HEK293T (cell line): Measurements from ENCODE around the gene LARP1.

Experiments used
- CTCF ChIA-PET: fragments of 350-600 bp; formaldehyde crosslinking; extraction: SDS; loops from one replicate; lab custom pipeline; 2021; ENCODE audit warnings: antibody characterized with exemption, inconsistent platforms; lab: Yijun Ruan, JAX
- POLR2A ChIA-PET: fragments of 350-600 bp; formaldehyde crosslinking; extraction: SDS; loops from one replicate; lab custom pipeline; 2020; ENCODE audit warnings: antibody characterized with exemption, inconsistent platforms; lab: Yijun Ruan, JAX
- DNase-seq: peaks from one replicate; pipeline ENCODE4 v3.0.0; 2012; ENCODE audit warnings: mixed read lengths; ENCODE audit errors: extremely low spot score
- ARNT ChIP-seq: fragments of 450-650 bp; IDR thresholded peaks from 2 replicates; pipeline ENCODE4 v1.6.1; 2017; ENCODE audit warnings: mild to moderate bottlenecking
- BHLHE40 ChIP-seq: fragments of 450-650 bp; IDR thresholded peaks from 2 replicates; pipeline ENCODE4 v1.6.1; 2016; ENCODE audit warnings: mild to moderate bottlenecking, moderate library complexity, borderline replicate concordance
- CTBP1 ChIP-seq: fragments of 450-650 bp; IDR thresholded peaks from 2 replicates; pipeline ENCODE4 v1.6.1; 2016; ENCODE audit warnings: borderline replicate concordance
- ELF4 ChIP-seq: fragments of 450-650 bp; IDR thresholded peaks from 2 replicates; pipeline ENCODE4 v1.6.1; 2017; ENCODE audit warnings: antibody characterized with exemption
- FOXA1 ChIP-seq: fragments of 450-650 bp; IDR thresholded peaks from 2 replicates; pipeline ENCODE4 v1.6.1; 2016; ENCODE audit warnings: mild to moderate bottlenecking
- FOXK2 ChIP-seq: fragments of 450-650 bp; IDR thresholded peaks from 2 replicates; pipeline ENCODE4 v1.6.1; 2016; ENCODE audit warnings: mild to moderate bottlenecking
- FOXM1 ChIP-seq: fragments of 450-650 bp; IDR thresholded peaks from 2 replicates; pipeline ENCODE4 v1.6.1; 2017; ENCODE audit warnings: mild to moderate bottlenecking, borderline replicate concordance
- HDGF ChIP-seq: fragments of 450-650 bp; IDR thresholded peaks from 2 replicates; pipeline ENCODE4 v1.6.1; 2017; ENCODE audit warnings: antibody characterized with exemption, borderline replicate concordance
- L3MBTL2 ChIP-seq: fragments of 450-650 bp; conservative IDR thresholded peaks from 2 replicates; pipeline ENCODE4 v1.6.1; 2016; ENCODE audit warnings: mild to moderate bottlenecking
- LEF1 ChIP-seq: fragments of 450-650 bp; IDR thresholded peaks from 2 replicates; pipeline ENCODE4 v1.6.1; 2017; ENCODE audit warnings: mild to moderate bottlenecking, borderline replicate concordance
- NFRKB ChIP-seq: fragments of 450-650 bp; IDR thresholded peaks from 2 replicates; pipeline ENCODE4 v1.6.1; 2016; ENCODE audit warnings: mild to moderate bottlenecking, moderate library complexity
- SP1 ChIP-seq: fragments of 450-650 bp; IDR thresholded peaks from 2 replicates; pipeline ENCODE4 v1.6.1; 2017
- SUZ12 ChIP-seq: fragments of 450-650 bp; IDR thresholded peaks from 2 replicates; pipeline ENCODE4 v1.6.1; 2016; ENCODE audit warnings: mild to moderate bottlenecking
- TARDBP ChIP-seq: fragments of 450-650 bp; IDR thresholded peaks from 2 replicates; pipeline ENCODE4 v1.6.1; 2016
- ZNF384 ChIP-seq: fragments of 450-650 bp; IDR thresholded peaks from 2 replicates; pipeline ENCODE4 v1.6.1; 2016
- TF ChIP-seq, protein P1 (sequence below): fragments of 450-650 bp; IDR thresholded peaks from 2 replicates; pipeline ENCODE4 v1.6.1; 2016

LARP1 gene

DNA sequence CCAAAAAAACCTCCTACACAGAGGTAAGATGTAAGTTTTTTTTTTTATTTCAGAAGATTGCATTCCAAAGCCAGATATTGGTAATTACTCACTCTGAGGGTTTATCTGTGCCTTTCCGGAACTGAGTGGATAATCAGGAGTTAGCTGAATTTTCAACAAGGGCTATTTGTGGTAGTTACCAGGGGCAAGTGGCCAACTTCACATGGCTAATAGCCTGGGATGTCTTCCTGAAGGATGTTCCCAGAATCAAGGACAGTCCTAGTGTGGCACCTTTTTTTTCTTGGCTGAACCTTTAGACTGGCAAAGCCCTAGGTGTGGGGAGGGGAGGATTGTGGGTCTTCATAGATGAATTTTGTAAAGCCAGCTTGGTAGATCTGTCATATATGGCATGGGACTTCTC lies 7.1 kb downstream of the LARP1 start:
- CTCF ChIA-PET = interaction anchor here (1.1 kb wide), 1 partner anchor 39 kb away, joined by 3 read pairs; no protein-coding TSS in a partner anchor

DNA sequence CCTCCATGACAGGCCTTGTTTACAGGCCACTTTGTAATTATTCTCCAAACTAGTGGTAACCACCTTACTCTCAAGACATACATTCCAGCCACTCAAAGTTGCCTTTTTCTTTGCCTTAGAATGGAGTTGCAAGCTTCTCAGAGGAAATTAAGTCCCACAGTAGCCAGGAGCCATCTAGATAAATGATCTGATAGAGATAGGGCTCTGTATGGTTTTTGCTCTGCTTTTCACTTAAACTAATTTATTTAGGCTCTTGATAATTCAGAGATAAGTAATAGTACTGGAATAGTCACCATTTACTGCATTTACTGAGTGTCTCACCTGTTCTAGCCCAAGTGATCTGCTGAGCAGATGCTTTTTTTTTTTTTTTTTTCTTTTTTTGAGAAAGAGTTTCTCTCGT lies 7.5 kb downstream of the LARP1 start:
- no peak for DNase-seq
- TF ChIP-seq, protein P1, sequence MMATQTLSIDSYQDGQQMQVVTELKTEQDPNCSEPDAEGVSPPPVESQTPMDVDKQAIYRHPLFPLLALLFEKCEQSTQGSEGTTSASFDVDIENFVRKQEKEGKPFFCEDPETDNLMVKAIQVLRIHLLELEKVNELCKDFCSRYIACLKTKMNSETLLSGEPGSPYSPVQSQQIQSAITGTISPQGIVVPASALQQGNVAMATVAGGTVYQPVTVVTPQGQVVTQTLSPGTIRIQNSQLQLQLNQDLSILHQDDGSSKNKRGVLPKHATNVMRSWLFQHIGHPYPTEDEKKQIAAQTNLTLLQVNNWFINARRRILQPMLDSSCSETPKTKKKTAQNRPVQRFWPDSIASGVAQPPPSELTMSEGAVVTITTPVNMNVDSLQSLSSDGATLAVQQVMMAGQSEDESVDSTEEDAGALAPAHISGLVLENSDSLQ = no peak
- TF ChIP-seq LEF1 = no peak
- no peak for TF ChIP-seq FOXM1
- no peak for TF ChIP-seq FOXK2
- TF ChIP-seq L3MBTL2 = no peak
- no peak for TF ChIP-seq ZNF384
- TF ChIP-seq NFRKB = no peak
- TF ChIP-seq FOXA1 = no peak
- TF ChIP-seq CTBP1 = no peak
- TF ChIP-seq SP1 = no peak
- no peak for TF ChIP-seq HDGF
- TF ChIP-seq SUZ12 = no peak
- CTCF ChIA-PET = no interaction called here
- POLR2A ChIA-PET = interaction anchor here (1.0 kb wide), 1 partner anchor 8 kb away, joined by 4 read pairs; no protein-coding TSS in a partner anchor

More for the DNA sequence above, 7.1 kb downstream of the LARP1 start:
- no peak for DNase-seq
- no peak for TF ChIP-seq HDGF
- TF ChIP-seq LEF1 = no peak
- TF ChIP-seq ARNT = no peak
- TF ChIP-seq NFRKB = no peak
- TF ChIP-seq SP1 = no peak
- TF ChIP-seq ELF4 = no peak
- no peak for TF ChIP-seq CTBP1
- TF ChIP-seq FOXA1 = no peak
- TF ChIP-seq SUZ12 = no peak
- TF ChIP-seq FOXK2 = no peak
- no peak for TF ChIP-seq FOXM1
- POLR2A ChIA-PET = interaction anchor here (1.0 kb wide), 1 partner anchor 9 kb away, joined by 4 read pairs; no protein-coding TSS in a partner anchor

DNA sequence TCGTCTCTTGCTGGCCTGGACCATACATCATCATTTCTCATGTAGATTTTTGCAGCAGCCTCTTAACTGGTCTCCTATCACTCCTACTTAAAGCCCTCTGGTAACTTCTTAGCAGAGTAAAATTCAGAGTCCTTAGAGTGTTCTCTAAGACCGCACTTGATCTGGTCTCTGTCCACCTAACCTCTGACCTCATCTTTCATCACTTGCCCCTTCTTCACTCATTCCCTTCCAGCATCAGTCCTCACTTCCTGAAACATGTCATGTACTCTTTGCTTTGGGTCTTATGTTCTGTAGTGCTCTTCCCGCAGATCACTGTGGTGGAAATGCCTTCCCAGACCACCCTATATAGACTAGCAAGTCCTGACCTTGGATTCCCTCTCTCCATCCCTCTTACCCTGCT lies 9.8 kb downstream of the LARP1 start:
- POLR2A ChIA-PET = no interaction called here
- CTCF ChIA-PET = interaction anchor here (0.6 to 0.7 kb wide), 2 partner anchors 15 to 284 kb away, joined by 3 read pairs; no protein-coding TSS in a partner anchor
- no peak for DNase-seq
- TF ChIP-seq SUZ12 (no peak), BHLHE40 (no peak), TARDBP (no peak), HDGF (no peak), ZNF384 (no peak), LEF1 (no peak), FOXK2 (no peak), FOXA1 (no peak), FOXM1 (no peak), ARNT (no peak), L3MBTL2 (no peak), SP1 (no peak), NFRKB (no peak)
- TF ChIP-seq, protein P1 = no peak

DNA sequence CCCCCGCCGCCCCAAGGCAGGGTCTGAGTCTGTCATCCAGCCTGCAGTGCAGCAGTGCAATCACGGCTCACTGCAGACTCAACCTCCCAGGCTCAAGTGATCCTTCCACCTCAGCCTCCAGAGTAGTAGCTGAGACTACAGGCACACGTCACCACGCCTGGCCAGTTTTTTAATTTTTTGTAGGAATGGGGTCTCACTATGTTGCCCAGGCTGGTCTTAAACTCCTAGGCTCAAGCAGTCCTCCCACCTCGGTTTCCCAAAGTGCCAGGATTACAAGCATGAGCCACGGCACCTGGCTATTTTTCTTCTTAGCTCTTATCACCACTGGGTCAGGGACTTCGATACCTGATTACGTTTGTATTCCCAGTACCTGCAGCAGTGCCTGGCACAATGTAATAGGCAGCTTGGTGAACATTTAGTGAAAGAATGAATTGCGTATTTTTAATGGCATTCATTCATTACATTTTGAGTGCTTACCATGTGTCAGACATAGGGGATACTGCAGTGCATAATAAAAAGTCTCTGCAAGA lies 10.3 kb downstream of the LARP1 start:
- DNase-seq = no peak
- TF ChIP-seq, protein P1 = no peak
- no peak for TF ChIP-seq FOXA1
- no peak for TF ChIP-seq FOXM1
- TF ChIP-seq ELF4 = no peak
- no peak for TF ChIP-seq FOXK2
- TF ChIP-seq BHLHE40 = no peak
- TF ChIP-seq L3MBTL2 = no peak
- TF ChIP-seq SUZ12 = no peak
- no peak for TF ChIP-seq TARDBP
- TF ChIP-seq ZNF384 = no peak
- TF ChIP-seq CTBP1 = no peak
- TF ChIP-seq NFRKB = no peak
- TF ChIP-seq ARNT = no peak
- TF ChIP-seq HDGF = no peak
- no peak for TF ChIP-seq LEF1
- CTCF ChIA-PET = no interaction called here
- POLR2A ChIA-PET = no interaction called here

DNA sequence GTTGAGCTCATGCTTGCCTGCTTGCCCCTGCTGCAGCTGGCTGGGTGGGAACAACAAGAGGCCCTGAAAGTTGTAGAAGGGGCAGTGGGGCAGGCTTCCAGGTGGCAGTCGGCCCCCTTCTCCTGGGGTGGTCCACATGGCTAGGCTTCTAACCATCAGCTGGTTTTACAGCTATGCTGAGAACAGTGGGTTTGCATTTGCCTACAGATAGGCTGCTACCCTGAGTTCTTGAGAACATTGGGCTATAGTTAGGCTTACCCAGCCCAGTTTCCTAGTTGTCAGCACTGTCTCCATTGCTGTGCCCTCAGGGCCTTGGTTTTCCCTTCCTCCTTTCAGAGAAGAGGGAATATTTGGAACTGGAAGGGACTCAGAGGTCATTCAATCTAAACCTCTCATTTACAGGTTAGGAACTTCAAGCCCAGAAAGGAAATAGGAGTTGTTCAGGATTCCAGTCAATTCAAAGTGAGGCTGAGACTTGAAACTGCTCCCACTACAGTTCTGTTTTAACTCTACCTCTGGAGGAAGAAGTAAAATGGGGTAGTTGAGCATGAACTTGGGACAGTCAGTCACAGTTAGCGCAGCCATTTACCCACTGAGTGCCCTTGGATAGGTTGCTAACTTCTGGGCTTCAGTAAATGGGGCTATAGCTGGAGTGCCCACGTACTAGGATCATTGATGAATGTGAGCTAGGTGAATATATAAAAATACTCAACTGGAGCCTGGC lies 11.5 kb downstream of the LARP1 start:
- no peak for DNase-seq
- TF ChIP-seq FOXM1 = no peak
- no peak for TF ChIP-seq L3MBTL2
- no peak for TF ChIP-seq NFRKB
- TF ChIP-seq, protein P1 = no peak
- no peak for TF ChIP-seq ARNT
- TF ChIP-seq ZNF384 = no peak
- TF ChIP-seq BHLHE40 = no peak
- TF ChIP-seq TARDBP = no peak
- TF ChIP-seq SP1 = no peak
- no peak for TF ChIP-seq HDGF
- TF ChIP-seq LEF1 = no peak
- no peak for TF ChIP-seq ELF4
- no peak for TF ChIP-seq FOXA1
- TF ChIP-seq SUZ12 = no peak
- ChIA-PET POLR2A (no interaction called here), CTCF (no interaction called here)
